ENCODE data around the gene RAB31.

- no peak for TF ChIP-seq CTCF (IDR thresholded peaks at IDR 0.05)
- no peak for TF ChIP-seq POLR2A (IDR thresholded peaks at IDR 0.05)
Measured at GRCh38 chr18:9820719-9821118, 112.6 kb downstream of the RAB31 start.
